Spleen (tissue), 11 donors: ENCODE measurements around the gene GRIA4. TPM values are rescaled to one million over a fixed set of nuclear protein-coding genes. Genes with fewer than 3 reads are reported as not detected.

Source experiments
- DNase-seq: peaks from one replicate; pipeline ENCODE4 v3.0.0-alpha.2; 2020
- H3K27ac ChIP-seq, 8 donors: fragments of 200-600 bp; sonication (generic) in 7 of 8; 1 replicate in 4 of 8; 2 replicates in 4 of 8; pipeline versions ENCODE4 v1.5.0 to v1.8.0; 2016 to 2021; ENCODE audit warnings: inconsistent platforms in 4 of 8, mild to moderate bottlenecking in 4 of 8, moderate library complexity in 1 of 8
- H3K27me3 ChIP-seq, 7 donors: fragments of 200-600 bp; sonication (generic) in 6 of 7; replicated peaks in 1 of 7; 1 replicate in 4 of 7; 2 replicates in 3 of 7; pipeline versions ENCODE4 v1.5.0 to v1.8.0; 2016 to 2021; ENCODE audit warnings: inconsistent platforms in 3 of 7, mild to moderate bottlenecking in 1 of 7
- H3K36me3 ChIP-seq, 6 donors: fragments of 200-600 bp; sonication (generic) in 5 of 6; 1 replicate in 4 of 6; 2 replicates in 2 of 6; pipeline versions ENCODE4 v1.5.0 to v1.8.0; 2016 to 2021; ENCODE audit warnings: inconsistent platforms in 2 of 6
- H3K4me1 ChIP-seq, 6 donors: fragments of 200-600 bp; sonication (generic) in 5 of 6; 1 replicate in 3 of 6; 2 replicates in 3 of 6; pipeline versions ENCODE4 v1.5.0 to v1.8.0; 2016 to 2021; ENCODE audit warnings: inconsistent platforms in 3 of 6
- H3K4me3 ChIP-seq, 8 donors: fragments of 200-600 bp; sonication (generic) in 7 of 8; 1 replicate in 4 of 8; 2 replicates in 4 of 8; pipeline versions ENCODE4 v1.5.0 to v1.8.0; 2016 to 2021; ENCODE audit warnings: inconsistent platforms in 4 of 8, mild to moderate bottlenecking in 4 of 8, moderate library complexity in 2 of 8
- H3K9me3 ChIP-seq, 8 donors: fragments of 200-600 bp; sonication (generic) in 7 of 8; 1 replicate in 4 of 8; 2 replicates in 4 of 8; pipeline versions ENCODE4 v1.5.0 to v1.8.0; 2016 to 2021; ENCODE audit warnings: inconsistent platforms in 4 of 8
- POLR2A ChIP-seq, 3 donors: fragments of 450-650 bp; IDR thresholded peaks; one replicate each; pipeline ENCODE4 v1.5.1; 2017; ENCODE audit warnings: antibody characterized with exemption in 3 of 3, mild to moderate bottlenecking in 1 of 3
- POLR2AphosphoS5 ChIP-seq, 3 donors: sonication (generic); formaldehyde crosslinking; IDR thresholded peaks; one replicate each; pipeline ENCODE4 v1.5.1; 2017; ENCODE audit warnings: antibody characterized with exemption in 3 of 3
- WGBS, 5 donors: extraction: QIAGEN DNeasy Blood & Tissue Kit in 3 of 5; methylation state at CpG; one replicate each; pipeline versions ENCODE4 v1.1.5 to v1.1.7; 2013 to 2018; 5-methylcytosine and 5-hydroxymethylcytosine counted together
- intact Hi-C: fragments of 100-400 bp; cut with DNase I; formaldehyde crosslinking; loops from one replicate; pipeline ENCODE4 v1.15.0; 2023; ENCODE audit warnings: low total_unique reads
- polyA plus RNA-seq, 3 donors: library from polyadenylated mRNA; stranded (reverse); fragments of 200-250 nt; gene quantifications; one replicate each; pipeline ENCODE4 v1.2.1, GENCODE V29; 2013
- total RNA-seq, 7 donors: library from RNA; depleted of rRNA in 3 of 7; stranded (reverse); fragments of >200 nt in 3 of 7; fragmentation: NEBNext Ultra II Directional in 4 of 7; extraction: Animal tissue kit (Norgen Biotek cat#: 25700) in 4 of 7; gene quantifications; one replicate each; pipeline versions ENCODE4 v1.1.0 to v1.2.1, GENCODE V29; 2016 to 2021
- TF ChIP-seq, protein P1 (sequence below), 11 experiments: fragments of 200-600 bp in 7 of 11; fragments of 450-650 bp in 4 of 11; sonication (generic) in 4 of 11; IDR thresholded peaks in 8 of 11; conservative IDR thresholded peaks in 3 of 11; 1 replicate in 7 of 11; 2 replicates in 4 of 11; pipeline versions ENCODE4 v1.4.0 to v1.8.0; 2016 to 2021; ENCODE audit warnings: antibody characterized with exemption in 11 of 11, inconsistent platforms in 4 of 11, mild to moderate bottlenecking in 1 of 11
- donor health status: healthy with polysubstance abuse.
- donor health status: DM: no; HTN: no; CAD: no; lungs with moderate emphysema.
- donor health status: DM: no; HTN: no; CAD: no.
- donor health status: Bipolar disorder and iron deficiency.
- donor health status: healthy.
- donor health status: DM: no; HTN: no; CAD: no.
- donor health status: DM: yes; HTN: yes; CAD: no.

Gene GRIA4
- total and polyA plus RNA-seq, 10 donors = not detected

GRCh38 chr11:105969756-105970155 lies 359.9 kb downstream of the GRIA4 start:
- H3K27me3 ChIP-seq = no peaks in the 10 kb centered on the region
- H3K4me3 ChIP-seq = no peak overlapping the region
- H3K27ac ChIP-seq = no peak overlapping the region
- H3K36me3 ChIP-seq = no peaks in the 10 kb centered on the region
- H3K9me3 ChIP-seq = no peaks in the 10 kb centered on the region
- WGBS, 5 donors = 62 to 80% (median 68%) methylated on average over 1 of the region's 1 CpG
- intact Hi-C loops = no loop called here
- H3K4me1 ChIP-seq = no peaks in the 10 kb centered on the region
- DNase-seq = no peak
- TF ChIP-seq, protein P1, sequence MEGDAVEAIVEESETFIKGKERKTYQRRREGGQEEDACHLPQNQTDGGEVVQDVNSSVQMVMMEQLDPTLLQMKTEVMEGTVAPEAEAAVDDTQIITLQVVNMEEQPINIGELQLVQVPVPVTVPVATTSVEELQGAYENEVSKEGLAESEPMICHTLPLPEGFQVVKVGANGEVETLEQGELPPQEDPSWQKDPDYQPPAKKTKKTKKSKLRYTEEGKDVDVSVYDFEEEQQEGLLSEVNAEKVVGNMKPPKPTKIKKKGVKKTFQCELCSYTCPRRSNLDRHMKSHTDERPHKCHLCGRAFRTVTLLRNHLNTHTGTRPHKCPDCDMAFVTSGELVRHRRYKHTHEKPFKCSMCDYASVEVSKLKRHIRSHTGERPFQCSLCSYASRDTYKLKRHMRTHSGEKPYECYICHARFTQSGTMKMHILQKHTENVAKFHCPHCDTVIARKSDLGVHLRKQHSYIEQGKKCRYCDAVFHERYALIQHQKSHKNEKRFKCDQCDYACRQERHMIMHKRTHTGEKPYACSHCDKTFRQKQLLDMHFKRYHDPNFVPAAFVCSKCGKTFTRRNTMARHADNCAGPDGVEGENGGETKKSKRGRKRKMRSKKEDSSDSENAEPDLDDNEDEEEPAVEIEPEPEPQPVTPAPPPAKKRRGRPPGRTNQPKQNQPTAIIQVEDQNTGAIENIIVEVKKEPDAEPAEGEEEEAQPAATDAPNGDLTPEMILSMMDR (IDR thresholded peaks at IDR 0.05 in 8 of 11, conservative IDR thresholded peaks at IDR 0.05 in 3 of 11) = no peak
- TF ChIP-seq POLR2AphosphoS5 (IDR thresholded peaks at IDR 0.05) = no peak

DNA sequence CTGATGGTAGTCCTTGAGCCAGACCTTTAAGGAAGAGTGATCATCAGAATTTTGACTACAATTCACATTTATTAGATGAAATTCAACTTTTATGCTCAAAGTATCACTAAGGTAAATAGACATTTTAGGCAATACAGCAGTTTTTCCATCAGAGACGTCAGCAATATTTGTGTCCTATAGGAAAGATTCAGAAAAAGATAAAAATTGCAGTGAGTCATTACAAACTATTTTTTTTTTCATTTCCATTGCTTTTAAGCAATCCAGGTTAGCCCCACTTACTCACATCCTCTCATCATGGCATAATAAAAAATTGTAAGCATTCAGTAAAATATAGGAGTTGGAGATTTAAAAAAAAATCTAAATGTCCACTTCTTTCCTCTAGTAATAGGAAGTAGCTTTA lies 365.3 kb downstream of the GRIA4 start:
- Histone ChIP-seq H3K36me3 (no peaks in the 10 kb centered on the region), H3K27me3 (no peaks in the 10 kb centered on the region), H3K27ac (no peak overlapping the region), H3K9me3 (no peaks in the 10 kb centered on the region), H3K4me3 (no peak overlapping the region), H3K4me1 (no peaks in the 10 kb centered on the region)
- no peak for TF ChIP-seq POLR2AphosphoS5 (IDR thresholded peaks at IDR 0.05)
- TF ChIP-seq POLR2A (IDR thresholded peaks at IDR 0.05) = no peak
- TF ChIP-seq, protein P1 (IDR thresholded peaks at IDR 0.05 in 8 of 11, conservative IDR thresholded peaks at IDR 0.05 in 3 of 11) = no peak
- intact Hi-C loops = no loop called here
- 67 to 89% (median 81%) methylated on average over 1 of the region's 1 CpG for WGBS, 5 donors
- DNase-seq = no peak

DNA sequence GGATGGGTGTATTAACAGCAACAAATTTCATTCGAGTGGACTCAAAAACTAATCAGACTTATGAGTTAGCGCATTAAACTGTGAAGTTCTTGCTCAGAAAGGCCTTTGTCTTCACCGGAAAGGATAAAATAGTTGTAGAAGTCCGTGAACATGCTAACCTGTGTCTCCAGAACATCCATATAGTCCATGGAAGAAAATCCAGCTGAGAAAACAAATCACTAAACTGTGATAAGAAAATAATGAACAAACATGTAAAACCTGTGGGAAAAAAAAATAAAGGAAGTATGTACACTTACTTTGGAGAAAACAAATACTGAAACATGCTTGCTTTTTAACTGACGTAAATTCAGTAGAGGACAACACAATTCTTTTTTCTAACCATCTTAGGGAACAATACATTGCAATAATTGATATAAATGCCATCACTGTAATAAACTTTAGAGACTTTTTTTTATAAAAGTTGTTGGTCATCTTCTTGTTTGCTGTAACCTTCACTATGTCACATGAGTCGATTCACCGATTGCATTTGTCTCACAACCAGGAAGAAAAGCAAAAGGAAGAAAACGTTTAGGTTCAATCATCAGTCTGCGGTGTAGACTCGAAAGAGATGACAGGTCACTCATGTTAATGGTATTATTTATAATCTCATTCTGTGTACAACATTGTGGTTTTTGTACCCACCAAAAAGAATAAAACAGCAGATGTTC lies 370.3 kb downstream of the GRIA4 start:
- Histone ChIP-seq H3K36me3 (no peaks in the 10 kb centered on the region), H3K4me3 (no peak overlapping the region), H3K27me3 (no peaks in the 10 kb centered on the region), H3K27ac (no peak overlapping the region), H3K4me1 (no peaks in the 10 kb centered on the region), H3K9me3 (peaks cover 0 to 3% (median 0%) of the 10 kb centered on the region in 8 donors)
- WGBS, 5 donors = 89 to 93% (median 91%) methylated on average over 10 of the region's 10 CpGs
- TF ChIP-seq, protein P1 (IDR thresholded peaks at IDR 0.05 in 8 of 11, conservative IDR thresholded peaks at IDR 0.05 in 3 of 11) = no peak
- TF ChIP-seq POLR2AphosphoS5 (IDR thresholded peaks at IDR 0.05) (no peak), POLR2A (IDR thresholded peaks at IDR 0.05) (no peak)
- no peak for DNase-seq
- intact Hi-C loops = no loop called here

DNA sequence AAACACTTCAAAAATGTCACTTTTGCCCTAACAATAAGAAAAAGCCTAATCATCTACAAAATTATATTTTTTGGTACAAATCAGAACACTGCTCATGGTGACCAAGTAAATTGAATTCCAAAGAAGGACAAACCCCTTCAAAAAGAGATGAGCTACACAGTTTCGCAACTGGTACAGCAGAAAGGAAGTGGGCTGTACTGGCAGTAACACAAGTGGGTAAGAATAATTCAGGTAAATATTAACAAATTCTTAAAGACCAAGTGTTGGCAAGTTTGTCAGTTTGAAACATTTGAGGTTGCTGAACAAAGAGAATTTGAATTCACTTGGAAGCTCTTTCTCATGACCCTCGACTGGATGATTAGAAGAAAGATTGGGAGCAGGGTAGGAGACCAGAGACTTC lies 376.7 kb downstream of the GRIA4 start:
- H3K4me3 ChIP-seq = no peak overlapping the region
- intact Hi-C loops = no loop called here
- H3K4me1 ChIP-seq = no peaks in the 10 kb centered on the region
- peaks cover 0 to 3% (median 0%) of the 10 kb centered on the region in 8 donors for H3K9me3 ChIP-seq
- no peaks in the 10 kb centered on the region for H3K36me3 ChIP-seq
- WGBS, 5 donors = 74 to 87% (median 81%) methylated on average over 2 of the region's 2 CpGs
- no peak overlapping the region for H3K27ac ChIP-seq
- no peaks in the 10 kb centered on the region for H3K27me3 ChIP-seq
- DNase-seq = no peak
- TF ChIP-seq, protein P1 (IDR thresholded peaks at IDR 0.05 in 8 of 11, conservative IDR thresholded peaks at IDR 0.05 in 3 of 11) = no peak
- TF ChIP-seq POLR2A (IDR thresholded peaks at IDR 0.05) (no peak), POLR2AphosphoS5 (IDR thresholded peaks at IDR 0.05) (no peak)
